Measurements from ENCODE around the gene TMEM107. TPM values are rescaled to one million over a fixed set of nuclear protein-coding genes. Genes with fewer than 3 reads are reported as not detected.

The TMEM107 gene
- total RNA-seq, 2 experiments from 2014 or later = 39.6 to 44.1 TPM

DNA sequence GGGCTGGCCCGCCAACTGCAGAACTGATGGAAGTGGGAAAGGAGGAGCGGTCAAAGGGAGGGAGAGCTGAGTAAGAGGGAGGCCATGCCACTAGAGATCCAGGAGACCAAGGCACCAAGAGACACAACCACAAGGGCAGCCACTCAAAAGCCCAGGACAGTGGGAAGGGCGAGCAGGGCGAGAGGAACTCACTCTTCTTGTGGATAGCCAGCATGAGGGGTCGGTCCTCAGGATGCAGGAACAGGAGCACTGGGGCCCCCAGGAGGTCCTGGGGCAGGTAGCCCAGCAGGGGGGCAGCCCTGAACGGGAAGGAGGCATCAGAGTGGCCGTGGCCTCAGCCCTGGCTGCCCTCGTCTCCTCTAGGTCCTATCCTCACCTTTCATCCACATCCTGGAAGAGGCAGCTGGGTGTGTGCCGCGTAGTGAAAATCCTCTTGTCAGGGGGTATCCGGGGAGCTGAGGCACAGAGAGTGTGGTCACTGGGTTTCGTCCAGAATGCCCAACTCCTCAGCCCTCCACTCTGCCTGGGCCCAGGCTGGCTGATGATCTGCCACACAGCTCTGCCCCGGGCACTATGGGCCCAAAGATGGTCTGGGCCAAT is 28.3 kb downstream of the TMEM107 start:
- DNase-seq (no peak), ATAC-seq (no peak)
- H3K27ac Mint-ChIP-seq = no peak overlapping the region
- peaks cover 35% of the 10 kb centered on the region for H3K36me3 Mint-ChIP-seq (ENCODE audit: low read depth)
- no peaks in the 10 kb centered on the region for H3K9me3 Mint-ChIP-seq (ENCODE audit: insufficient read depth)
- H3K4me1 Mint-ChIP-seq (ENCODE audit: low read depth) = peaks cover 15% of the 10 kb centered on the region
- H3K4me3 Mint-ChIP-seq = no peak overlapping the region
- ChIA-PET POLR2A (interaction anchor here (1.0 to 3.5 kb wide), 2 partner anchors 8 to 25 kb away, joined by 3 to 12 read pairs; no protein-coding TSS in a partner anchor), CTCF (interaction anchor here (1.2 kb wide), 1 partner anchor 9 kb away, joined by 8 read pairs; no protein-coding TSS in a partner anchor)
- no peaks in the 10 kb centered on the region for H3K27me3 Mint-ChIP-seq (ENCODE audit: low read depth)

DNA sequence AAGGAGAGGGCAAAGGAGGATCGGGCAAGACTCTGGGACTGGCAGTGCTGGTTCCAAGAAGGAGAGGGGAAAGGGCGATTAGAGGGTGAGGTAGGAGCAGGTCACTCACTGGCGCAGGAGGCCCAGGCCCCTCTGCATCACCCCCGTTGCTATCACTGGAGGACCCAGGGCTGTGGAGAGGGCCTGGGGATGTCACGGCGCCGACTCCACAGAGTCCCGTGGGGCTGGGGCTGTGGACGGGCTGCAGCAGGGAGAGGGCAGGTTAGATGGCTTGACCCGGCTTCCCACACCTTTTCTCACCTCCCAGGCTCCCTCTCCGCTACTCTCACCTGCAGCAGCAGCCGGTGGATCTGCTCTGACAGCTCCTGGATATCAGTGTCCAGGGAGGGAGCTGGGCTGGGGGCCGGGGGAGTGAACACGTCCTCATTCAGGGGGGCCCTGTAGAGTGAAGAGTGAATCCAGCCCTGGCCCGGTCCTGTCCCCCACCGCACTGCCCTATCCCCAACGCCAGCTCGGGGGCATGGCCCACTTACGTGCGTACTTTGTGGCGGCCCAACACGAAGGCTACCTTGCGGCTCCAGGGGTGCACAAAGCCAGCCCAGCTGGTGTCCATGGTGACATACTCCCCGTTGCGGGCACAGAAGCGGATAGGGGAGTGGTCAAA is 28.9 kb downstream of the TMEM107 start:
- no peaks in the 10 kb centered on the region for H3K27me3 Mint-ChIP-seq (ENCODE audit: low read depth)
- DNase-seq (no peak), ATAC-seq (no peak)
- POLR2A ChIA-PET = interaction anchor here (1.0 to 3.5 kb wide), 2 partner anchors 8 to 26 kb away, joined by 3 to 12 read pairs; no protein-coding TSS in a partner anchor
- CTCF ChIA-PET = interaction anchor here (1.2 kb wide), 1 partner anchor 8 kb away, joined by 8 read pairs; no protein-coding TSS in a partner anchor
- peaks cover 40% of the 10 kb centered on the region for H3K36me3 Mint-ChIP-seq (ENCODE audit: low read depth)
- H3K4me3 Mint-ChIP-seq = no peak overlapping the region
- peaks cover 15% of the 10 kb centered on the region for H3K4me1 Mint-ChIP-seq (ENCODE audit: low read depth)
- no peak overlapping the region for H3K27ac Mint-ChIP-seq
- H3K9me3 Mint-ChIP-seq (ENCODE audit: insufficient read depth) = no peaks in the 10 kb centered on the region

DNA sequence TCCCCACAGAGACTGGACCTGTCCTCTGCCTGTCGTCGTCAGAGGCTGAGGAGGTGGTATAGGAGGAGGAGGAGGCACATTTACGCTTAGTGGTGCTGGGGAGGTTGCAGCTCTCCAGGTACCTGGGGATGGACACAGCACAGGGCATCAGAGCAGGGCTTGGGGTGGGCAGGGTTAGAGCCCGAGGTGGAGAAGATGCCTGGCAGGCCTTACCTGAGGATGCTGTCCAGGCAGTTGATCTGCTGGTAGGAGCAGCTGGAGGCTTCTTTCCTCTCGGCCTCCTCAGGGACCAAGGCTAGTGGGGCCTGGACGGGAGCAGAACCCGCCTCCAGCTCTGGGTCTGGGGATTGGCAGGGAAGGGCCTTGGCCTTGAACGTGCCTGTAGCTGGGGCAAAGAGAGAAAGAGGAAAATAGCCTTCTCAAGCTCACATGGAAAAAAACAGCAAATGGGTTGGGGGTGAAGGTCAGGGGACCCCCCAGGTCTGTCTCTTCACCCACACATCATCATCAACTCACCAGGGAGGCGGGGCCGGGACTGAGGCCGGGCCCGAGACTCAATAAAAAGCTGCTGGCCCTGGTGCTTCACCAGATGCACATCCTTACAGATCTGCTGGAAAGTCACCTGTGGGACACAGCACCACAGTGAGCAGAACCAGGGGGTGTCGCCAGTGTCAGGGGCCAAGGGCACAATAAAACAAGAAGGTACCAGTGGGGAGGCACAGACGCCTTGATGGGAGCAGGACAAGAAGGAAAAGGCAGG is 29.6 kb downstream of the TMEM107 start:
- no peaks in the 10 kb centered on the region for H3K9me3 Mint-ChIP-seq (ENCODE audit: insufficient read depth)
- H3K27me3 Mint-ChIP-seq (ENCODE audit: low read depth) = no peaks in the 10 kb centered on the region
- no peak overlapping the region for H3K4me3 Mint-ChIP-seq
- peaks cover 46% of the 10 kb centered on the region for H3K36me3 Mint-ChIP-seq (ENCODE audit: low read depth)
- H3K4me1 Mint-ChIP-seq (ENCODE audit: low read depth) = peaks cover 11% of the 10 kb centered on the region
- ATAC-seq = no peak
- ChIA-PET CTCF (no interaction called here), POLR2A (interaction anchor here (1.0 to 3.5 kb wide), 3 partner anchors 9 to 27 kb away, joined by 3 to 12 read pairs (median 3); no protein-coding TSS in a partner anchor)
- H3K27ac Mint-ChIP-seq = no peak overlapping the region
- DNase-seq = no peak

DNA sequence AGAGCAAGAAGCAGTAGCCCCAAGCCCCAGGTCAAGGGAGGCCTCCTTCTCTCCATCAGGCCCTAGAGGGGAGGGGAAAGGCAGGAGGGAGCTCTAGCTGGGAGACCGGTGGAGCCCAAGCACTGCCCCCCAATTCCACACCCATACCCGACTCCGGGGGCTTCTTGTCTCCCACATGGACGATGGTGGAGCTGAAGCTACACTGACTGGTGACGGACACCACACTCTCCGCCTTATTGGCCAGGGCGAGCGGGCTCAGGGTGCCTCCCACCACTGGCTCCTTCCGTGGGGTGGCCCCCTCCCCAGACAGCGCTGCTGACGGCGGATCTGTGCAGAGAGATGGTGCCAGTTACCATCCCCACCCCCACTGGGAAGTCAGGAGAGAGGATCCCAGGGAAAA is 30.4 kb downstream of the TMEM107 start:
- ChIA-PET POLR2A (interaction anchor here (1.5 to 3.5 kb wide), 2 partner anchors 10 to 28 kb away, joined by 3 to 12 read pairs; no protein-coding TSS in a partner anchor), CTCF (no interaction called here)
- DNase-seq = no peak
- H3K27me3 Mint-ChIP-seq (ENCODE audit: low read depth) = no peaks in the 10 kb centered on the region
- H3K36me3 Mint-ChIP-seq (ENCODE audit: low read depth) = peaks cover 53% of the 10 kb centered on the region
- H3K9me3 Mint-ChIP-seq (ENCODE audit: insufficient read depth) = no peaks in the 10 kb centered on the region
- H3K4me3 Mint-ChIP-seq = no peak overlapping the region
- H3K4me1 Mint-ChIP-seq (ENCODE audit: low read depth) = peaks cover 7% of the 10 kb centered on the region
- no peak overlapping the region for H3K27ac Mint-ChIP-seq
- no peak for ATAC-seq

DNA sequence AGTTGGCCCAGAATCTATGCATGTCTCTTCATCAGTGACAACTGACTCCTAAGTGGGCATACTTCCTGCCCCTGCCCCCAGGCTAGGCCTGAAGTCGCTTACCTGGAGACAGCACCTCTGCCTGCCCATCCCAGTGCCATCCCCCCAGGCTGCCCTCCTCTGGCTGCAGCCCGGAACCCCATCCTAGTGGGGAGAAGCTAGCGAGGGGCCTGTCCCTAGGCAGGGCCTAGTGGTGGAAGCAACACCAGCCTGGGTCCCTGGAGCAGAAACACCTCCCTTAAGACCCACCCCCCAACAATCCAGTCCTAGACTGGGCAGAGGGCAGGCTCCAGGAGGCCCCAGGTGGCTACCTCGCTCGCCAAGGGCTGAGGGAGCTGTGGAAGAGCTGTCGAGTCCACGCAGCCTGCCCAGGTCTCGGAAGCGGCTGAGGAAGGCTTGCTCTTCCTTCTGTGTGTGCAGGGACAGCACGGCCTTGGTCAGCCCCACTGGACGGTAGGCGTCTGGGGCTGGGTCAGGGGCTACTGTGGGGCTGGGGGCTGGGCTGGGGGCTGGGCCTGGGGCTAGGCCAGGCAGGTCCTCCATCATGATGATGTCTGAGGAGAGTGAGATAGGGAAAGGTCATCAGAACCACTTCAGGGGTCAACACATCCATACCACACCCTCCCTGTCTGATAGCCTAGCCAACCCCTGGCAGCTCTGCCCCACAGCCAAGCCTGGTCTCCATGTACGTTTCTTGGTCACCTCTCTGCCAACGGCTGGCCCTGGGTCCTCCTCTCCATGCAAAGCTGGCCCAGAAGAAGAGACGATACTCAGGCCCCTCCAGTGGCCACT is 31.6 kb downstream of the TMEM107 start:
- Mint-ChIP-seq H3K27me3 (ENCODE audit: low read depth) (no peaks in the 10 kb centered on the region), H3K27ac (no peak overlapping the region), H3K4me1 (ENCODE audit: low read depth) (peaks cover 6% of the 10 kb centered on the region), H3K36me3 (ENCODE audit: low read depth) (peaks cover 57% of the 10 kb centered on the region), H3K9me3 (ENCODE audit: insufficient read depth) (no peaks in the 10 kb centered on the region), H3K4me3 (no peak overlapping the region)
- POLR2A ChIA-PET = interaction anchor here (1.4 to 2.4 kb wide), 2 partner anchors 12 to 29 kb away, joined by 4 to 14 read pairs; no protein-coding TSS in a partner anchor
- CTCF ChIA-PET = interaction anchor here (0.8 to 1.2 kb wide), 2 partner anchors 12 to 51 kb away, joined by 3 to 5 read pairs; no protein-coding TSS in a partner anchor
- no peak for ATAC-seq
- no peak for DNase-seq

DNA sequence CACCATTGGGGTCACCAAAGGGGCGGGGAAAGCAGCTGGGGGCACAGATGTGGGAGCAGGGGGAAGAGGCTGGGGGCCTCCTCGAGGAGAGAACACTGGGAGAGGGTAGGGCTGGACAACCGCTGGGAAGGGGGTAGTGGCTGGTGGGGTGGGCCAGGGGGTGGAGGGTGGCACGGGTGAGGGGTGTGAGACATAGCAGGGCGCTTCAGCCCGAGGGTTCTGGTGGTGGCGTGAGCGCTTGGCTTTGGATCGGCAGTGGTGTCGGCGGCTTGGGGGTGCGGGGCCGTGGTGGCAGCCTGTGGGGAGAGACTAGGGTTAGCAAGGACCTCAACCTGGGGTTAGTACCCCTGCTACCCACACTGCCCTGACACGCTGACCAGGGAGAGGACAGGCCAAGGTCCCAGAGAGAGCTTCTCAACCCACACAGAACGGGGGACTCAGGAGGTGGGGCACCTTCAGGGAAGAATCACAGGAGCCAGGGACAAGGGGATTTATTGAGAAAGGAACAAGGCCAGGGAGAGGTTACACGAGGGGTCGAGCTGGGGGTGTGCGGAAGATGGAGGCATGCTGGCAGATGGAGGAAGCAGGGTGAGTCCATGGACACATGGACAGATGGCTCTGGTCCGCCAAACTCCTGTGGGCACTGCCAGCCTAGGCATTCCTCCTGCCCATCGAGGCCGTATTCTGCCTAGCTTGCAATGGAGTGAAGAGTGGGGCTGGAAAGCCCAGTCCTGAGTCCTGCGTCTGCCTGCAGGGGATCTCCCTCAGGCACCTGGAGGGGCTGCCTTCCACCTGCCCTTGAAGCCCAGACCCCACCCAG is 32.4 kb downstream of the TMEM107 start:
- POLR2A ChIA-PET = interaction anchor here (1.4 to 2.4 kb wide), 3 partner anchors 11 to 30 kb away, joined by 4 to 14 read pairs (median 9); no protein-coding TSS in a partner anchor
- DNase-seq (no peak), ATAC-seq (no peak)
- Mint-ChIP-seq H3K27me3 (ENCODE audit: low read depth) (no peaks in the 10 kb centered on the region), H3K9me3 (ENCODE audit: insufficient read depth) (no peaks in the 10 kb centered on the region), H3K27ac (peak overlapping the region; percentile 11), H3K36me3 (ENCODE audit: low read depth) (peaks cover 57% of the 10 kb centered on the region), H3K4me3 (no peak overlapping the region), H3K4me1 (ENCODE audit: low read depth) (peaks cover 3% of the 10 kb centered on the region)
- CTCF ChIA-PET = interaction anchor here (0.8 to 1.2 kb wide), 2 partner anchors 13 to 51 kb away, joined by 3 to 5 read pairs; no protein-coding TSS in a partner anchor

DNA sequence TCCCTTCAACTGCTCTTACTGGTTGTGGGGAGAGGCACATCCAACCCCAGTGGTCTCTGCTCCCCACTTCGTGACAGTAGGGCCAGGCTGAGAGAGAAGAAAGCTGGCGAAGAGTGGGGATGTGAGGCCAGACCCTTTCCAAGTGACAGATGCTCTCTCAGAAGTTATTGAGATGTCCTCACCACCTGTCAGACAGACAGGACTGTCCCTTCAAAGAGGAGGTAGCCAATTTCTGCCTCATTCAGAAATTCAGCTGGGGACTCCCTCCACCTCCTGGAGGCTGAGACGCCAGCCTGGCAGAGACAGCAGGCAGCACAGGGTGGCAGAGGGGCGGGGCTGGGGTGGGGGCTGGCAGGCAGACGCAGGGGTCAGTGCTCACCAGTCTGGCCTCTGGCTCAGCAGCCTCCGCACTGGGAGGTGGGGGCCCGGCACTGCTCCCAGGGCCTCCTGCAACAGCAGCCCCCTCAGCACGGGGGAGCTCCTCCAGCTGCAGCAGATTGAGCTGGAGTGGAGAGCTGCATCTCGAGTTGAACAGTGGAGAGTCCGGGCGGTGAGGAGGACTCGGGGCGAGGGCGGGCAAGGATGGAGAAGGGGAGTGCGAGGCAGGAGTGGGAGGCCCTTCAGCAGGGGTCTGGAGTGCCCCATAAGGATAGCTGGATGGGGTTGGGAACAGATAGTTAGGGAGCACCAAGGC is 33.1 kb downstream of the TMEM107 start:
- Mint-ChIP-seq H3K36me3 (ENCODE audit: low read depth) (peaks cover 51% of the 10 kb centered on the region), H3K27me3 (ENCODE audit: low read depth) (no peaks in the 10 kb centered on the region), H3K4me1 (ENCODE audit: low read depth) (peaks cover 3% of the 10 kb centered on the region), H3K9me3 (ENCODE audit: insufficient read depth) (no peaks in the 10 kb centered on the region), H3K27ac (no peak overlapping the region), H3K4me3 (no peak overlapping the region)
- POLR2A ChIA-PET = interaction anchor here (1.4 to 6.2 kb wide), 4 partner anchors 12 to 30 kb away, joined by 4 to 66 read pairs (median 12); no protein-coding TSS in a partner anchor
- CTCF ChIA-PET = interaction anchor here (1.2 kb wide), 1 partner anchor 13 kb away, joined by 5 read pairs; no protein-coding TSS in a partner anchor
- DNase-seq (no peak), ATAC-seq (no peak)

DNA sequence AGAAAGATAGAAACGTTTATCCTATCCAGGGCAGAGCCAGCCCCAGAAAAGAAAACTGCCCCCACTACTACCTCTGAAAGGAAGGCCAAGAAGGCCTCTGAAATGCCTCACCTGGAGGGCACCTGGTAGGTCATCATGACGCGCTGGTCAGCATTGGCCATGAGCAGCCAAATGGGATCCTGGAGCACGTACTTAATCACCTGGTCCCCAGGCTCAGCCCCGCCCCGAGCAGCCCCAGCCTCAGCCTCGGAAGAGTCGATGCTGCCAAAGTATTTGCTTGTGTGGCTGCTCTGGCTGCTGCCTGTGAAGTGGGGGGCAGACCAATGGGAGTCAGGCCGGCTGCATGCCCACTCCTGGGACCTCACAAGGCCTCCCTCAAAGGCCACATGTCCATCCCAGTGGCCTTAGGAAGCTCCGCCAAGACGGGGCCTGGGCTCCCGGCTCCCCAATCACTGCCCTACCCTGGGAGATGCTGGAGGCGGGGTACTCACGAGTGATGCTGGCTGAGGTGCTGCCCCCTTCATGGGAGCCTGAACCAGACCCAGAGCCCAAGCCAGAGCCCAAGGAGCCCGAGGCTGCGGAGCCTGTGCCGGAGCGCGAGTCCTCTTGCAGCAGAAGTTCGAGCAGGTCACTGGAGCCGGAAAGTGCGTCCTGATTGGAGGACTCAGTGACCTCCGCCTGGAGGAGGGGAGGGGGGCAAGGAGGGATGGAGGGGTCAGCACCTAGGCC is 33.9 kb downstream of the TMEM107 start:
- no peak overlapping the region for H3K4me3 Mint-ChIP-seq
- H3K36me3 Mint-ChIP-seq (ENCODE audit: low read depth) = peaks cover 46% of the 10 kb centered on the region
- ChIA-PET POLR2A (interaction anchor here (1.7 to 6.2 kb wide), 3 partner anchors 13 to 31 kb away, joined by 9 to 66 read pairs (median 28); no protein-coding TSS in a partner anchor), CTCF (interaction anchor here (0.9 to 8.3 kb wide), 2 partner anchors 14 to 22 kb away, joined by 3 to 165 read pairs; partner anchors contain the start of genes PER1 and VAMP2)
- DNase-seq = no peak
- no peaks in the 10 kb centered on the region for H3K9me3 Mint-ChIP-seq (ENCODE audit: insufficient read depth)
- peaks cover 3% of the 10 kb centered on the region for H3K4me1 Mint-ChIP-seq (ENCODE audit: low read depth)
- ATAC-seq = no peak
- H3K27ac Mint-ChIP-seq = no peak overlapping the region
- H3K27me3 Mint-ChIP-seq (ENCODE audit: low read depth) = no peaks in the 10 kb centered on the region

DNA sequence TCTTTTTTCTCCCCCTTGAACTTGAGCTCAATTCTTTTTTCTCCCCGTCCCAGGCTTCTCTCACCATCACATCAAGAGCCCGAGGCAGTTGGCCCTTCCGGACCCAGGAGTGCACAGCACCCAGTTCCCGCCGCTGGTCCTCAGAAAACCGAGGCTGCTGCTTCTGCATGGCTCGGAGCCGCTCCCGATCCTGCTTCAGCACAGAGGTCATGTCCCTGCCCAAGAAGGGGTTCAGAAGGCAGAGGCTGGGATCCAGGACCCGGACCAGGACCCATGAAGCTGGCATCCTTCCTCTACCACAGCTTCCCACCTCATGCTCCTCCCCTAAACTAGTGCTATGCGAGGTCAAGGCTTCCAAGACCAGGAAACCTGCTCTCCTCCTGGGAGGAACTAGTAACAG is 34.4 kb downstream of the TMEM107 start:
- CTCF ChIA-PET = interaction anchor here (0.9 to 8.3 kb wide), 2 partner anchors 14 to 21 kb away, joined by 3 to 165 read pairs; partner anchors contain the start of genes PER1 and VAMP2
- peaks cover 4% of the 10 kb centered on the region for H3K4me1 Mint-ChIP-seq (ENCODE audit: low read depth)
- DNase-seq (no peak), ATAC-seq (no peak)
- H3K4me3 Mint-ChIP-seq = no peak overlapping the region
- POLR2A ChIA-PET = interaction anchor here (4.6 to 6.2 kb wide), 2 partner anchors 14 to 32 kb away, joined by 28 to 66 read pairs; no protein-coding TSS in a partner anchor
- peaks cover 1% of the 10 kb centered on the region for H3K27me3 Mint-ChIP-seq (ENCODE audit: low read depth)
- no peak overlapping the region for H3K27ac Mint-ChIP-seq
- H3K36me3 Mint-ChIP-seq (ENCODE audit: low read depth) = peaks cover 43% of the 10 kb centered on the region
- no peaks in the 10 kb centered on the region for H3K9me3 Mint-ChIP-seq (ENCODE audit: insufficient read depth)

All from activated CD8-positive, alpha-beta T cell treated with anti-CD3 and anti-CD28 coated beads, Interleukin-2, amount 10 ng/mL, durations not matched to agents 7 days and 5 days (primary cell).